DOHH2 (cell line): Measurements from ENCODE around the gene NUBP2.

Experiments used
- H3F3A ChIP-seq: fragments of 200-600 bp; sonication (generic), shearing (Covaris generic); 2 replicates; pipeline ENCODE4 v1.6.0; 2016; ENCODE audit warnings: antibody characterized with exemption, mild to moderate bottlenecking; ENCODE audit not compliant: control insufficient read depth, insufficient read depth
- H3K27ac ChIP-seq: fragments of 200-600 bp; sonication (generic); 2 replicates; pipeline ENCODE4 v1.5.1; 2014; ENCODE audit warnings: low read depth, mild to moderate bottlenecking, low read length, moderate library complexity
- H3K27me3 ChIP-seq: fragments of 200-600 bp; sonication (generic); 2 replicates; pipeline ENCODE4 v1.6.1; 2014; ENCODE audit warnings: mild to moderate bottlenecking, low read length, mixed read lengths; ENCODE audit not compliant: control insufficient read depth
- H3K36me3 ChIP-seq: fragments of 200-600 bp; sonication (generic); 2 replicates; pipeline ENCODE4 v1.6.1; 2014; ENCODE audit warnings: mild to moderate bottlenecking, low read length, moderate library complexity, mixed read lengths; ENCODE audit not compliant: control insufficient read depth
- H3K4me1 ChIP-seq: fragments of 200-600 bp; sonication (generic); 2 replicates; pipeline ENCODE4 v1.6.1; 2014; ENCODE audit warnings: mild to moderate bottlenecking, low read length, mixed read lengths; ENCODE audit not compliant: control insufficient read depth
- H3K4me2 ChIP-seq: fragments of 200-600 bp; sonication (generic); 2 replicates; pipeline ENCODE4 v1.6.0; 2014; ENCODE audit warnings: mild to moderate bottlenecking, low read length, moderate library complexity
- H3K4me3 ChIP-seq: fragments of 200-600 bp; sonication (generic); 2 replicates; pipeline ENCODE4 v1.5.1; 2014; ENCODE audit warnings: mild to moderate bottlenecking, low read length, mixed read lengths
- H3K79me2 ChIP-seq: fragments of 200-600 bp; sonication (generic); 2 replicates; pipeline ENCODE4 v1.6.1; 2014; ENCODE audit warnings: mild to moderate bottlenecking, low read length, mixed read lengths; ENCODE audit not compliant: control insufficient read depth
- H3K9me2 ChIP-seq: fragments of 200-600 bp; sonication (generic); replicated peaks from 2 replicates; pipeline ENCODE4 v1.6.1; 2014; ENCODE audit warnings: mild to moderate bottlenecking, low read length, mixed read lengths; ENCODE audit not compliant: control insufficient read depth
- H3K9me3 ChIP-seq: fragments of 200-600 bp; sonication (generic); 2 replicates; pipeline ENCODE4 v1.6.1; 2014; ENCODE audit warnings: antibody characterized with exemption, low read length, mixed read lengths; ENCODE audit not compliant: control insufficient read depth, insufficient read depth
- H4K20me1 ChIP-seq: fragments of 200-600 bp; sonication (generic); 2 replicates; pipeline ENCODE4 v1.6.0; 2014; ENCODE audit warnings: low read depth, mild to moderate bottlenecking, antibody characterized with exemption, low read length, moderate library complexity; ENCODE audit not compliant: control insufficient read depth, insufficient read depth
- CTCF ChIP-seq: fragments of 200-600 bp; sonication (generic); IDR thresholded peaks from one replicate; pipeline ENCODE4 v1.5.1; 2014; ENCODE audit warnings: antibody characterized with exemption, mild to moderate bottlenecking, low read depth, low read length; ENCODE audit not compliant: poor library complexity, severe bottlenecking
- EZH2phosphoT487 ChIP-seq: fragments of 200-600 bp; sonication (generic); IDR thresholded peaks from 2 replicates; pipeline ENCODE4 v1.6.1; 2017; ENCODE audit warnings: borderline replicate concordance, mild to moderate bottlenecking, antibody characterized with exemption, low read length, moderate library complexity, mixed read lengths

Gene NUBP2

GRCh38 chr16:1791943-1792812 lies 9.4 kb downstream of the NUBP2 start:
- TF ChIP-seq EZH2phosphoT487 (no peak), CTCF (no peak)
- H3K4me1 ChIP-seq: no peaks in the 10 kb centered on the region
- H3F3A ChIP-seq: no peaks in the 10 kb centered on the region
- peaks cover 8% of the 10 kb centered on the region for H3K79me2 ChIP-seq
- no peaks in the 10 kb centered on the region for H4K20me1 ChIP-seq
- no peaks in the 10 kb centered on the region for H3K27me3 ChIP-seq
- no peak overlapping the region for H3K4me2 ChIP-seq
- no peaks in the 10 kb centered on the region for H3K9me2 ChIP-seq
- peaks cover 7% of the 10 kb centered on the region; the same call in 1 of the 2 replicates for H3K36me3 ChIP-seq
- H3K4me3 ChIP-seq: no peak overlapping the region
- no peaks in the 10 kb centered on the region for H3K9me3 ChIP-seq
- H3K27ac ChIP-seq: no peak overlapping the region

- Histone ChIP-seq H3K27ac (no peak overlapping the region), H3K4me1 (no peaks in the 10 kb centered on the region), H3F3A (no peaks in the 10 kb centered on the region), H3K27me3 (no peaks in the 10 kb centered on the region), H3K36me3 (peaks cover 7% of the 10 kb centered on the region; the same call in 1 of the 2 replicates), H3K4me2 (no peak overlapping the region), H3K9me3 (peaks cover 2% of the 10 kb centered on the region; the same call in 1 of the 2 replicates), H3K4me3 (no peak overlapping the region), H4K20me1 (no peaks in the 10 kb centered on the region), H3K79me2 (no peaks in the 10 kb centered on the region), H3K9me2 (no peaks in the 10 kb centered on the region)
- TF ChIP-seq CTCF (no peak), EZH2phosphoT487 (no peak)
Measured at GRCh38 chr16:1792836-1793577, 10.2 kb downstream of the NUBP2 start.

GRCh38 chr16:1793578-1794220 lies 10.9 kb downstream of the NUBP2 start, which contains the start of gene IGFALS:
Gene IGFALS (minus strand): TSS chr16:1793705. CDS start chr16:1793652, 53 bp downstream.
- Histone ChIP-seq H3K4me2 (no peak within 1 kb of the TSS), H3K36me3 (peaks cover 4% of the 10 kb centered on the region; the same call in 1 of the 2 replicates), H3K4me3 (no peak within 1 kb of the TSS), H3F3A (no peaks in the 10 kb centered on the region), H3K79me2 (no peaks in the 10 kb centered on the region), H3K9me2 (no peaks in the 10 kb centered on the region), H4K20me1 (no peaks in the 10 kb centered on the region), H3K9me3 (peaks cover 5% of the 10 kb centered on the region; the same call in 1 of the 2 replicates), H3K4me1 (no peaks in the 10 kb centered on the region), H3K27ac (no peak within 1 kb of the TSS), H3K27me3 (no peaks in the 10 kb centered on the region)
- TF ChIP-seq CTCF (no peak), EZH2phosphoT487 (no peak)
